ENCODE measurements around the gene GRAMD4.

DNA sequence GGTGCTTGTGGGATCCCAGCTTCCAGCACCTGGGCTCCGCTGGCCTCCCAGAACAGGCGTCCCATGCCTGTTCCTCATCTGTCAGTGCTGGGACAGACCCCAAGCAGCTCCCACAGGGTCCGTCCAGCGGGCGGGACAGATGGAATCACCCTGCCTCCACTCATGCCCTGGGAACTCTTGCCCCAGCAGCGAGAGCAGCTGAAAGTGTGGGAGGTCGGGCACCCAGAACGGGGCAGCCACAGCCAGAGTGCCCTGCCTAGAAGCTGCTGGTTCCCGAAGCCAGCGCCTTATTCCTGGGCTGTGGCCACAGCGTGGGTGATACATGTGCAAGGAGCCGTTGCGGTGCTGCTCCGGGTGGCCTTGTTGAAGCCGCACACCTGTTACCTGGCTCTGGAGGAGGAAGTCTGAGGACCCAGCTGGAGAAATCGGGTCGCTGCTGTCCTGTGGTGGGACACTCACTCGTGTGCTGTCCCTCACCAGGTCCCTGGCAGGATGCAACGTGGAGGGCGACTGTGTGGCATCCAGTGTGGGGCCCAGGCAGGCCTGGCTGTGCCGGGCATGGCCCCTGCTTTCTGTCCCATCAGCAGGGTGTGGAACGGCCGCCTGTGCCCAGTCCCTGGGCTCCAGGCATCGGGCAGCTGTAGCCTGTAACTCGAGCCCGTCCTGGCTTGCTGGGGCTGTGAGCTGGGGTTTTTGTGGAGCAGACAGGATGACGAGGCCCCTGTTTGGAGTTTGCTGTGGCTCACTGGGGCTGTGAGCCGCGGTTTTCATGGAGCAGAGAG lies 16.2 kb downstream of the GRAMD4 start:
- TF ChIP-seq, protein P1, sequence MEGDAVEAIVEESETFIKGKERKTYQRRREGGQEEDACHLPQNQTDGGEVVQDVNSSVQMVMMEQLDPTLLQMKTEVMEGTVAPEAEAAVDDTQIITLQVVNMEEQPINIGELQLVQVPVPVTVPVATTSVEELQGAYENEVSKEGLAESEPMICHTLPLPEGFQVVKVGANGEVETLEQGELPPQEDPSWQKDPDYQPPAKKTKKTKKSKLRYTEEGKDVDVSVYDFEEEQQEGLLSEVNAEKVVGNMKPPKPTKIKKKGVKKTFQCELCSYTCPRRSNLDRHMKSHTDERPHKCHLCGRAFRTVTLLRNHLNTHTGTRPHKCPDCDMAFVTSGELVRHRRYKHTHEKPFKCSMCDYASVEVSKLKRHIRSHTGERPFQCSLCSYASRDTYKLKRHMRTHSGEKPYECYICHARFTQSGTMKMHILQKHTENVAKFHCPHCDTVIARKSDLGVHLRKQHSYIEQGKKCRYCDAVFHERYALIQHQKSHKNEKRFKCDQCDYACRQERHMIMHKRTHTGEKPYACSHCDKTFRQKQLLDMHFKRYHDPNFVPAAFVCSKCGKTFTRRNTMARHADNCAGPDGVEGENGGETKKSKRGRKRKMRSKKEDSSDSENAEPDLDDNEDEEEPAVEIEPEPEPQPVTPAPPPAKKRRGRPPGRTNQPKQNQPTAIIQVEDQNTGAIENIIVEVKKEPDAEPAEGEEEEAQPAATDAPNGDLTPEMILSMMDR (IDR thresholded peaks at IDR 0.05) = no peak
- TF ChIP-seq POLR2A (IDR thresholded peaks at IDR 0.05) = no peak
